GM19438 (cell line): ENCODE data around the gene GNG2.
"Not testable (repeated sequence)": the region's sequence is repeated elsewhere in the genome, so short reads cannot be mapped to it uniquely, and the experiment has no call there.

ENCODE experiments used
- ATAC-seq: cut with Tn5 transposase; IDR thresholded peaks from one replicate; pipeline ENCODE4 v1.9.1; 2021; ENCODE audit warnings: low read depth; ENCODE audit not compliant: unreplicated experiment

GNG2 gene

GRCh38 chr14:51884086-51884927 lies 23.9 kb downstream of the GNG2 start:
- ATAC-seq, result no peak

GRCh38 chr14:51889851-51890250 lies 29.4 kb downstream of the GNG2 start:
- no peak for ATAC-seq

DNA sequence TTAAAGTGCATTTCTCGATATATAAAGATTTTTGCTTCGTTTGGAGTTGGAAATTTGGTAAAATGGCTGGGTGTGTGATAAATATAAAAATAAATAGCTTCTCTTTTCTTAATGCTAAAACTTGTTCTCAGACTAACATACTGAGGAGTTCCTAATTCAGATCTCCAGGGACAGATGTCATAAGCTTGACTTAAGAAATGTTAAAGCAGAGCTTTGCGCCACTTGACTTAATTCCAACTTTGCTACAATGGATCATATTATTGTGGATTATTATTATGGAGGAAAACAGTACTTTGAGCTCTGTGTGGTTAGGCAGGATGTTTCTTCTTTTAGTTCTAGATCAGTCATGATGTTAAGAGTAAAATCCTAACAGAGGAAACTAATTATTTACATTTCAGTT lies 33.8 kb downstream of the GNG2 start:
- no peak for ATAC-seq

- no peak for ATAC-seq
Measured at GRCh38 chr14:51895375-51895774, 35.0 kb downstream of the GNG2 start.

DNA sequence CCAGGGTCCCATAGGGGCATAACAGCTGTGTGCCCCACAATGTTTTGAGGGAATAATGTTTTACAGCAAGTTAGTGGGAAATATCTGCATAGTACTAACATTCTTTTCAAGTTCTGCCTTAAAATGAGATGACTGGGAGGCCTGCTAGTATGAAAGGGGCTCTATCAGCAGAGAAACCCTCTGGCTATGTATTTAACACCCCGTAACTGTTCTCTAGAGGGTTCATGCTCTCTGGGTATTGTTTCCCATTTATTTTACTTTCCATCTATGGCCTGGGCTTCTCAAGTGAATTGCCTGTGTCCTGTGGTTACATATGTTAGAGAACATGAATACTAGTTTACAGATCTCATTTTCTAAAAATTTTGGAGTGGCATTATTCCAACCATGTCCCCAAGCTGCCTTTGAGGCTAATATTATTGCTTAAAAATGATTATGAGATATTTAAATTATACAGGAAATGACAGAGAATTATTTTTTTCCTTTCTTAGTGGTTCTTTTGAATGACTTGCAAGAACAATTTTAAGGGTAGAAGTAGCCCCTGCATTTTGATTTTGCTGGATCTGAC lies 37.5 kb downstream of the GNG2 start:
- no peak for ATAC-seq

DNA sequence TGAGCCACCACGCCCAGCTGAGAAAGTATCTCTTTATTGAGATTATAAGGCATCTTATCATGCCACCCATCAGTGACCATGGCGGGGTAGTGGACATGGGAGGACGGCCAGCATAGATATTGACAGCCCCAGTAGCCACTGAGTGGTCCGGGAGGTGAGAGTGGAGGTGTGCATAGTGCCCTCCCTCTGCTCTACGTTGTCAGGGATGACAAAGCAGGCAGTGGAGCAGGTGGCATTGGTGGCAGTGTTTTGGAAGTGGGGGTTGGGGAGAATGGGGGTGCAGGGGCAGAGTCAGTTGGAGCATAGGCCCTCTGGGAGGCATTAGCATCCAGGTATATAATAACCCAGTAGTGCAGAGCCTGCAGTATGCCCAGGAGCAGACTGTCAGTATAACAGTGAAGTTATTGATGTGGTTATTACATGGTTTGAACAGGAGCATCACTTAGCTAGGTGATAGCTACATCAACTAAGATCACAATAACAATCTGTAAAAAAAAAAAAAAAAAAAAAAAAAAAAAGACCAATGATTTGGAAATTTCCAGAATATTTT lies 41.1 kb downstream of the GNG2 start:
- no peak for ATAC-seq

DNA sequence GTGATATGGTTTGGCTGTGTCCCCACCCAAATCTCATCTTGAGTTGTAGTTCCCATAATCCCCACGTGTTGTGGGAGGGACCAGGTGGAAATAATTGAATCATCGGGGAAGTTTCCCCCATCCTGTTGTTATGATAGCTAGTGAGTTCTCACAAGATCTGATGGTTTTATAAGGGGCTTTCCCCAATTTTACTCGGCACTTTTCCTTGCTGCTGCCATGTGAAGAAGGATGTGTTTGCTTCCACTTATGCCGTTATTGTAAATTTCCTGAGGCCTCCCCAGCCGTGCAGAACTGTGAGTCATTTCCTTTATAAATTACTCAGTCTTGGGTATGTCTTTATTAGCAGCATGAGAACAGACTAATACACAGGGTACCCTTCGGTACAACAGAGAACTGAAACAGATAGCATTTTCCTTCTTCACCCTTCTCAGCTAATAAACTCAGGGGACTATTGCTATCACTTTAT lies 45.3 kb downstream of the GNG2 start:
- ATAC-seq, result not testable (repeated sequence)

DNA sequence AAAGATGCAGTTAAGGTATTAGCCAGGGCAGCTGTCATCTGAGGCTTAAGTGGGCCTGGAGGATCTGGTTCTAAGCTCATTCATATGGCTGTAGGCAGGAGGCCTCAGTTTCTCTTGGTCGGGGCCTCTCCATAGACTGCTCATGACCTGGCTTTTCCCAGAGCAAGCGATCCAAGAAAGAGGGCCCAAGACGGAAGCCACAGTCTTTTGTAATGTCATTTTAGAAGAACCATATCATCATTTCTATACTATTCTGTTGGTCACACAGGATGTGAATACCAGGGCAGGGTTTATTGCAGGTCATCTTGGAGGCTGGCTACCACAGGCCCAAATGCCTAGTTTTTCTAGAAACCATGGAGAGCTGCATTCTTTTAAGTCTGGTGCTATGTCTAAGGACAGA lies 47.7 kb downstream of the GNG2 start:
- ATAC-seq, result no peak

DNA sequence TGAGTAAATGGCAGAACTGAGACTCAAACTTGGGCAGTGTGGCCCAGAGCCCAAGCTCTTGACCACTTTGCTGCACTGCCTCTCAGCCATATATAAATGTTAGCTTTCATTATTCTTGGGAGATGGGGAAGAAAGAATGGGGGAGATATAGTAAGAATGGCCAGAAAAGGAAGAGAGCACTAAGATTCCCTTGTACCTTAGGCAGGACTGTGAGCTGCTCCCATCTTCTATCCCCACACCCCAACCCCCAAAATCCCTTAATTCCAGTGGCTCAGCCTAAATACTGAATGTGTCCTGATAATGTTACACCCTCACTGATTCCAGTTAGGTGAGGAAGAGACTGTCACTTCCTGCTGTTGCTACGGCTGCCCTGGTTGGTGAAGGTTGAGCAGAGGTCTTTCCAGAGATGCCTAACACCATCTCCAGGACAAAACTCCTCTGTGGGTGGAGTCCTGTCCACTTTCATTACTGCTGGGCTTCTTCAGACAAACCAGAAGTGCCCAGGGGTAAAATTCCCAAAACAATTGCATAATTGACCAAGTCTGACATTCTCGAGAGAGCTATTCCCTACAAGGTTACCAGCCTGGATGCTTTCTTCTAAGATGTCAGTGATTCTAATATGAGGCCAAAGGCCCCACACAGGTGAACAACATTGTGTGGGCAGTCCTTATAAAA lies 51.8 kb downstream of the GNG2 start:
- no peak for ATAC-seq

- no peak for ATAC-seq
Measured at GRCh38 chr14:51914310-51914709, 53.9 kb downstream of the GNG2 start.

- ATAC-seq, result no peak
Measured at GRCh38 chr14:51917193-51917592, 56.8 kb downstream of the GNG2 start.

DNA sequence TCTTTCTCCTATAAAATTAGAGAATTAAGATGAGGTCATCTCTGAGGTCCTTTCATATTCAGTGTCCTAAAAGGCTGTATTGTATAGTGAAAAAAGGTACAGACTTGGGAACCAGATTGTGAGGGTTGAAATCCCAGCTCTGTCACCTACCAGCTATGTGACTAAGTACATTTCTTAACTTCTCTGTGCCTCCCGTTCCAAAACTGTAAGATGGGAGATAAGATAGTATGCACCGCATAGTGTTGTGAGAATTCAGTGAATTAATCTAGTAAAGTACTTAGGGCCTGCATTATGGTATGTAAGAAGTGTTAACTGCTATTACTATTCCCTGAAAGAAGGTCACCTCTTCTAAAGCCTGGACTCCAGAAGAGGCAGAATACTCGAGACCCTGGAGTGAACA lies 60.6 kb downstream of the GNG2 start:
- ATAC-seq, result no peak

- no peak for ATAC-seq
Measured at GRCh38 chr14:51922624-51923023, 62.2 kb downstream of the GNG2 start.

DNA sequence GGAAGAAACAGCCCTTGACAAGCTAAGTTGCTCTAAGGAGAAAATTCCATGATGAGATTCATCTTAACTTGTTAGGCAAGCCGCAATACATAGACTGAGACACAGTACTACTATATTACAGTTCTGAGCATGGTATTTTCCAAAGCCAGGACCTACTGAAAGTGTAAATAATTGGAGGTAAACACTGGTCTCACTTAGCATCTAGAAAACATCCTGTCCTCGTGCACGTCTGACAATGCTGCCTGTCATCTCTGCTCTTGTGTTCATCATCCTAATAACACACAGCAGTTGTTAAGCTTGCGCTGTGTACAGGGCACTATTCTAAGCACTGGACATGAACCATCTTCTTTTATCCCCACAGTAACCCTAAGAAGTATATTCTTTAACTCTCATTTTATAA lies 64.2 kb downstream of the GNG2 start:
- ATAC-seq, result no peak

DNA sequence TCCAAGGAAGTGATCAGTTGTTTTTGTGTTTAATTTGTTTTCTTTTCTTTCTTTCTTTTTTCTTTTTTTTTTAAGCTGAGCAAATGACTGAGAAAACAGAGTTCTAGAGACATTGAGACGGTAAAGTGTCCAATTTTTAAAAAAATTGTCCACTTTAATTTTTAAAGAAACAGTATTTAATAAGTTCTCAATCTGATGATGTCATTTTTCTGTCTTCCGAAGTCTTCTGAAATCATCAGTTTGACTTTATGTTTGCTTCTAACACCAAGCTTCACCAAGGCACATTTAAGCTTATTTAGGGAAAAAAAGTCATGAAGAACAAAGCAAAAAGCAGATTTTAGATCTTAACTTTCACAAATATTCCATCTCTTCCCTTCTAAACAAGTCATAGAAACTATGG lies 65.6 kb downstream of the GNG2 start:
- ATAC-seq, result no peak

DNA sequence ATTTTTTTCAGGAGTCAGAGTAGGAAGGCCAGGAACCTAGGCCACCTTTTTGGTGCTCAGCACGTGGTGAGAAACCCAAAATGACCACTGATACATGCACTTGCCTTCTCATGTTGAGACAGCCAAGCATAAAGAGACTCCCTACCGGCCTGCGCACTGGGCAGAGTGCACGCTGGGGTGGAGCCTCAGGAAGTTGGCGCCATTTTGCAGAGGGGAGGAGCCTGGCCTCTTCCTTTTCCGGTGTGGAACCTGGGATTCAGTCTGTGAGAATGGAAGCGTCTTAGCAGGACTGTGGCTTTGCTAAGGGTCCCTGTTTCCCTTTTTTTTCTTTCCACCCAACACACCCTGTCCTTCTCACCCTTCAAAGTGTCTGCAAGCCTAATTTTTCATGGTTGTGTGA lies 66.0 kb downstream of the GNG2 start:
- ATAC-seq, result no peak

GRCh38 chr14:51928568-51928967 lies 68.2 kb downstream of the GNG2 start:
- ATAC-seq, result no peak

DNA sequence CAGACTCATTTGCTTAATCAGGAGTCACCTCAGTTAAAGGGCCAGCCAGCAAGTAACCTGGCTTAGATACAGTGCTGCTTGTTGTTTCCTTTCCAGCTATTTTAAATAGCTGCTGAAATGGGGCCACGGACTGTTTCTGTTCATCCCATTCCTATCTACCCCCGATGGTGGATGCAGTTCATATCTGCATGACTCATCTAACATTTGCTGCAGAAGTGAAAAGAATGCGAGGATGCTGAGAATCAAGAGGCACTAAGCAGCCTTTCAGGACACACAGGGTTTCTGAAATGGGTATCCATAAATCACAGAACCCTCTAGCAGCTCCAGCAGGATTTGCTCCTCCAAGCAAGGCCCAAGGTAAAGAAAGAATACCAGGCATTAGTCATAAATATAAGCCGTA lies 68.8 kb downstream of the GNG2 start:
- no peak for ATAC-seq

DNA sequence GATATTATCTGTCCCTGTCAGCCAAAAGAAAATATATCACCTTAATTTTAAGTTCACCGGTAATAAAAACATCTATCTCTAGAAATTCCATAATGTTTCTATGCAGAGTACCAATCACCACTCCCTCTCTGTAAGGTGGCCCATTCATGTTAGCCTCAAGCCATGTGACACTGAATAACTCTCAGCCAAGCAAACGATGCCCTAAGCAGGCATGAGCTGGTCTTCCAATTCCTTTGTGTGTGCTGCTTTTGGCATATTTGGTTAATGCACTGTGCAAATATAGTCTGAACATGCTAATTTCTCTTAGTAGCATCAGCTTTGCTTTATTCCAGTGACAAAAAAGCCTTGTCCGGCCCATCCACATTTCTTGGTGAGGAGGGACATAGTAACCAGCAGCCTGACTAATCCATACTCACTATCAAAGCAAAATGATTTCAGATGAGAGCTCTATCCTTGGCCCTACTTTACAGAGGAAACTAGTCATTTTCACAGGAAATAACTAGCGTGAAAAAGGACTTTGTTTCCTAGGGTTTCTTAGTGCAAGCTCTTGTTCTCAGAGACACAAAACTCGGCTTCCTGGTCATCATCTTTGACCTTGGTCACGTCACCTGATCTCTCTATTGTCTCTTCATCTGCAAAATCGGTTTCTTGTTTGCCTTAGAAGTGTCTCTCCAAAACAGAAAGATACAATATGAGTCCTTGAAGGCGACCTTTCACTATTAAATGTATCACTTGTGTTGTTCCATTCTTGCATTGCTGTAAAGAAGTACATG lies 69.7 kb downstream of the GNG2 start:
- no peak for ATAC-seq

- no peak for ATAC-seq
Measured at GRCh38 chr14:51931308-51931707, 70.9 kb downstream of the GNG2 start.

GRCh38 chr14:51933191-51933590 lies 72.8 kb downstream of the GNG2 start:
- ATAC-seq, result no peak
